Smooth muscle cell (in vitro differentiated cells): ENCODE measurements around the gene KAZN. TPM values are rescaled to one million over a fixed set of nuclear protein-coding genes. Genes with fewer than 3 reads are reported as not detected.
A peak's percentile ranks its signal among the peaks of the same experiment; 100 is the strongest.

Experiments
- DNase-seq: peaks from one replicate; lab custom pipeline; 2025; ENCODE audit not compliant: unreplicated experiment; lab: John Stamatoyannopoulos, UW
- H2AFZ ChIP-seq: fragments of 200-600 bp; sonication (generic); 2 replicates; pipeline ENCODE4 v1.6.0; 2016; ENCODE audit warnings: antibody characterized with exemption, low read depth, mild to moderate bottlenecking
- H3F3A ChIP-seq: fragments of 200-600 bp; sonication (generic); 2 replicates; pipeline ENCODE4 v1.6.0; 2017; ENCODE audit warnings: antibody characterized with exemption, low read depth
- H3K27ac ChIP-seq: fragments of 200-600 bp; sonication (generic); 2 replicates; pipeline ENCODE4 v1.5.1; 2016; ENCODE audit warnings: low read depth, mild to moderate bottlenecking
- H3K27me3 ChIP-seq: fragments of 200-600 bp; sonication (generic); 2 replicates; pipeline ENCODE4 v1.6.1; 2016; ENCODE audit warnings: low read depth, mild to moderate bottlenecking
- H3K36me3 ChIP-seq: fragments of 200-600 bp; sonication (generic); 2 replicates; pipeline ENCODE4 v1.5.1; 2016; ENCODE audit warnings: low read depth
- H3K4me1 ChIP-seq: fragments of 200-600 bp; sonication (generic); 2 replicates; pipeline ENCODE4 v1.5.1; 2016; ENCODE audit warnings: low read depth
- H3K4me2 ChIP-seq: fragments of 200-600 bp; sonication (generic); 2 replicates; pipeline ENCODE4 v1.6.0; 2016; ENCODE audit warnings: mild to moderate bottlenecking
- H3K4me3 ChIP-seq: fragments of 200-600 bp; sonication (generic); 2 replicates; pipeline ENCODE4 v1.5.1; 2016; ENCODE audit warnings: mild to moderate bottlenecking
- H3K79me2 ChIP-seq: fragments of 200-600 bp; sonication (generic); 2 replicates; pipeline ENCODE4 v1.6.0; 2016; ENCODE audit warnings: low read depth, mild to moderate bottlenecking
- H3K9ac ChIP-seq: fragments of 200-600 bp; sonication (generic); 2 replicates; pipeline ENCODE4 v1.6.0; 2016; ENCODE audit warnings: low read depth
- H3K9me3 ChIP-seq: fragments of 200-600 bp; sonication (generic); replicated peaks from 2 replicates; pipeline ENCODE4 v1.5.1; 2016; ENCODE audit warnings: low read depth
- H4K20me1 ChIP-seq: fragments of 200-600 bp; sonication (generic); 2 replicates; pipeline ENCODE4 v1.6.0; 2016; ENCODE audit warnings: low read depth
- WGBS: methylation state at CpG from one replicate; pipeline ENCODE4 v1.1.7; 2016; ENCODE audit warnings: low lambda C conversion rate; 5-methylcytosine and 5-hydroxymethylcytosine counted together
- polyA plus RNA-seq: library from polyadenylated mRNA; unstranded; fragments of >200 nt; fragmentation: Nextera tagmentation; extraction: Ambion mirVana; gene quantifications from 2 replicates; pipeline ENCODE4 v1.2.1, GENCODE V29; 2016
- total RNA-seq: library from RNA; depleted of rRNA; stranded (reverse); fragments of >200 nt; gene quantifications from 2 replicates; pipeline ENCODE4 v1.2.3, GENCODE V29; 2014
- TF ChIP-seq, protein P1 (sequence below): fragments of 200-600 bp; sonication (generic); IDR thresholded peaks from 2 replicates; pipeline ENCODE4 v1.5.1; 2017; ENCODE audit warnings: borderline replicate concordance, mild to moderate bottlenecking, antibody characterized with exemption; ENCODE audit not compliant: insufficient read depth, poor library complexity, severe bottlenecking

The KAZN gene
- total and polyA plus RNA-seq, 2 experiments from 2014 or later = 6.3 to 8.2 TPM

DNA sequence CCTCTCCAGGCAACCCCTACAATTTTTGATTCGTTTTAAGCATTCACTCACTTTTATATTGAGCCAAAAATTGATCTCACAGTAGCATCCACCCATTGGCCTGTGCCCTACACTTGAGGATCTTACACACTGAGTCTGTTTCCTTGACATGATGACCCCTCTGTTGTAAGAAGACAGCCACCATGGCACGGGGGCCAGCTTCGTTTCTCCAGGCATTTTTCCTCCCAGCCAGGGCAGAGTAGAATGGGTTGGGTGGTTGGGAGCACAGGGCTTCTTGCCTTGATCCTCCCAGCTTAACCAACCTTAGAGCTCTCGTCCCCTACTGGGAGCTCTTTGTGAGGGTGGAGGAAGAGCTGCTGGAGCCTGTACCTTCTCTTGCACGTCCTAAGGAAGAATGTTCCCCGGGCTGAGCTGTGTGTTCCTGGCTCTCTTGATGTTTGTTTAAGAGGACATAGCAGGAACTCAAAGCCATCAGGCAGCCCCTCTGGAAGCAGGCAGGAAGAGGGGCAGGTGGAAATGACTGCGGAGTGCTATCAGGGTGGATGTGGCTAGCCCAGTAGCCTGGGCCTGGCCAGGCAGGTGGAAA, 341.9 kb downstream of the KAZN start:
- TF ChIP-seq, protein P1, sequence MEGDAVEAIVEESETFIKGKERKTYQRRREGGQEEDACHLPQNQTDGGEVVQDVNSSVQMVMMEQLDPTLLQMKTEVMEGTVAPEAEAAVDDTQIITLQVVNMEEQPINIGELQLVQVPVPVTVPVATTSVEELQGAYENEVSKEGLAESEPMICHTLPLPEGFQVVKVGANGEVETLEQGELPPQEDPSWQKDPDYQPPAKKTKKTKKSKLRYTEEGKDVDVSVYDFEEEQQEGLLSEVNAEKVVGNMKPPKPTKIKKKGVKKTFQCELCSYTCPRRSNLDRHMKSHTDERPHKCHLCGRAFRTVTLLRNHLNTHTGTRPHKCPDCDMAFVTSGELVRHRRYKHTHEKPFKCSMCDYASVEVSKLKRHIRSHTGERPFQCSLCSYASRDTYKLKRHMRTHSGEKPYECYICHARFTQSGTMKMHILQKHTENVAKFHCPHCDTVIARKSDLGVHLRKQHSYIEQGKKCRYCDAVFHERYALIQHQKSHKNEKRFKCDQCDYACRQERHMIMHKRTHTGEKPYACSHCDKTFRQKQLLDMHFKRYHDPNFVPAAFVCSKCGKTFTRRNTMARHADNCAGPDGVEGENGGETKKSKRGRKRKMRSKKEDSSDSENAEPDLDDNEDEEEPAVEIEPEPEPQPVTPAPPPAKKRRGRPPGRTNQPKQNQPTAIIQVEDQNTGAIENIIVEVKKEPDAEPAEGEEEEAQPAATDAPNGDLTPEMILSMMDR = no peak
- no peaks in the 10 kb centered on the region for H3K79me2 ChIP-seq
- H2AFZ ChIP-seq = no peak overlapping the region
- DNase-seq = no peak
- no peaks in the 10 kb centered on the region for H3K36me3 ChIP-seq
- H3K4me3 ChIP-seq = no peak overlapping the region
- H3K4me2 ChIP-seq = peak overlapping the region; percentile 22
- H3K27ac ChIP-seq = no peak overlapping the region
- H4K20me1 ChIP-seq = no peaks in the 10 kb centered on the region
- 75% methylated on average over 7 of the region's 7 CpGs for WGBS
- no peaks in the 10 kb centered on the region for H3K27me3 ChIP-seq
- H3K9ac ChIP-seq = no peak overlapping the region
- no peaks in the 10 kb centered on the region for H3K9me3 ChIP-seq
- peaks cover 13% of the 10 kb centered on the region for H3F3A ChIP-seq
- H3K4me1 ChIP-seq = peaks cover 32% of the 10 kb centered on the region

DNA sequence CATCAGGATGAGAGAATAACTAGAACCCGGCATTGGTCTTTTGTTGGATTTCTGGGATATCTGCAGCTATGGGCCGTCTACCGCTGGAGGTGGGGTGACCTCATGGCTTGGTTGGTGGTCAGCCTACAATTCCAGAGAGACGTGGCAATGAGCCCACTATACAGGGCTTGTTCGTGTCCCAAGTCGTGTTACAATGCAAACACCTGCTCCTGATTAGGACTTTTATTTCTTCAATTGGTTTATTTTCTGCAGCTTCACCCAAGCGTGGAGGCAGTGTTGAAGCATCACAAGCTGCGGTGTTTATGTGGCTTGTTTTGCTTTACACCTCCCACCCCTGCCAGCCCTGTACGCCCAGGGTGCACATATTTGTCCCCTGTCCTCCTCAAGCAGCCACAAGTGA, 343.4 kb downstream of the KAZN start:
- Histone ChIP-seq H3K27ac (no peak overlapping the region), H3K36me3 (no peaks in the 10 kb centered on the region), H3F3A (peaks cover 13% of the 10 kb centered on the region), H3K4me2 (no peak overlapping the region), H3K79me2 (no peaks in the 10 kb centered on the region), H3K27me3 (no peaks in the 10 kb centered on the region), H3K4me1 (peaks cover 37% of the 10 kb centered on the region), H3K9ac (no peak overlapping the region), H3K4me3 (no peak overlapping the region), H4K20me1 (no peaks in the 10 kb centered on the region), H3K9me3 (no peaks in the 10 kb centered on the region), H2AFZ (no peak overlapping the region)
- no peak for DNase-seq
- WGBS = 72% methylated on average over 9 of the region's 9 CpGs
- TF ChIP-seq, protein P1 = no peak

DNA sequence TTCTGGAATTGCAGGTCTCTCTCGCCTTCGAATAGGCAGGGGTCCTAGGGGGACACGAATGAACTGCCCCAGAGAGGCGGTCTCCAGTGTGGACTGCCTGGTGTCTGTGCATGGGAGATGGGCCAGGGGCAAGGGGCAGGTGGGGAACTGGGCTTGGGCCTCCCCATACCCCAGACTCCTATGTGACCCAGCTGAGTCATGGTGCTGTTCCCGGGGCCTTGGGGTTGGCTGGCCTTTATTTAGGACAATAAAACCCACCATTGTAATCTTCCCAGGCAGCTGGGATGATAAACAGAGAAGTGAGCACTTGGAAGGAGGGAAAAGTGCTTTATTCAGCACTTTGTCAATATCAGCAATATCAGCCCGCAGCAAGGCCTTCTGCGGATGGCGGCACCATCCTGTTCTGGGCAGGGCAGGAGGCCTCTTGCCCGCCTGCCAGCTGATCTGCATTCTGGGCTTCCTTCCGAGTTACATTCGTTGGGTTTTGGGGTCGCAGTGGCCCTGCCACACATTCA, 346.0 kb downstream of the KAZN start:
- Histone ChIP-seq H4K20me1 (no peaks in the 10 kb centered on the region), H3K79me2 (peaks cover 2% of the 10 kb centered on the region), H3K27me3 (no peaks in the 10 kb centered on the region), H3K9me3 (no peaks in the 10 kb centered on the region), H3K36me3 (no peaks in the 10 kb centered on the region), H2AFZ (no peak overlapping the region), H3K4me1 (peaks cover 40% of the 10 kb centered on the region), H3K27ac (peak overlapping the region; percentile 80), H3K4me3 (no peak overlapping the region), H3K4me2 (peak overlapping the region; percentile 69), H3K9ac (peak overlapping the region; percentile 14), H3F3A (peaks cover 13% of the 10 kb centered on the region)
- 55% methylated on average over 12 of the region's 12 CpGs for WGBS
- TF ChIP-seq, protein P1 = no peak
- DNase-seq = no peak
